HG03064 (cell line): ENCODE data around the gene NR6A1.

Source experiments
- ATAC-seq: cut with Tn5 transposase; IDR thresholded peaks from one replicate; pipeline ENCODE4 v1.9.1; 2021; ENCODE audit warnings: low read depth; ENCODE audit not compliant: unreplicated experiment

The NR6A1 gene

GRCh38 chr9:124551472-124552272, 219.4 kb downstream of the NR6A1 start:
- no peak for ATAC-seq

GRCh38 chr9:124550072-124550471, 221.0 kb downstream of the NR6A1 start:
- no peak for ATAC-seq

- no peak for ATAC-seq
Observed at GRCh38 chr9:124549016-124549415, 222.1 kb downstream of the NR6A1 start.

DNA sequence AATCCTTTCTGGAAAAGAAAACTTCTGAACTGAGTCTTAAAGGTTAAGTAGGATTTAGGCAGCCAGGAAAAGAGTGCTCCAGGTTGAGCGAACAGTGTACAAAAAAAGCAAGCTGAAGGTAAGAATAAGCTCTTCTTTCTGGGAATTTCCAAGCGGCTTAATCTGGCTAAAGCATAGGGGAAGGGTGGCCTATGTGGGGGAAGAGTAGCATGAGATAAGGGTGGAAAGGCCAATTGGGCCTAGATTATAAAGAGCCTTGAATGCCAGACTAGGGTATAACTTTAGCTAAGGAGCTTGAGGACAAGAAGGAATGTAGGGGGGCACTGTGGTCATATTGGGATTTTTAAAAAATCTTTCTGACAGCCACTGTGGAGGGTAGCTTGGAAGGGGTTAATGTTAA, 226.6 kb downstream of the NR6A1 start:
- no peak for ATAC-seq

GRCh38 chr9:124541824-124542223, 229.3 kb downstream of the NR6A1 start:
- no peak for ATAC-seq

- no peak for ATAC-seq
Observed at GRCh38 chr9:124537926-124538325, 233.2 kb downstream of the NR6A1 start.

- ATAC-seq: no peak
Observed at GRCh38 chr9:124535846-124536245, 235.3 kb downstream of the NR6A1 start.

- no peak for ATAC-seq
Observed at GRCh38 chr9:124532897-124533296, 238.2 kb downstream of the NR6A1 start.

GRCh38 chr9:124531115-124531514, 240.0 kb downstream of the NR6A1 start:
- no peak for ATAC-seq

DNA sequence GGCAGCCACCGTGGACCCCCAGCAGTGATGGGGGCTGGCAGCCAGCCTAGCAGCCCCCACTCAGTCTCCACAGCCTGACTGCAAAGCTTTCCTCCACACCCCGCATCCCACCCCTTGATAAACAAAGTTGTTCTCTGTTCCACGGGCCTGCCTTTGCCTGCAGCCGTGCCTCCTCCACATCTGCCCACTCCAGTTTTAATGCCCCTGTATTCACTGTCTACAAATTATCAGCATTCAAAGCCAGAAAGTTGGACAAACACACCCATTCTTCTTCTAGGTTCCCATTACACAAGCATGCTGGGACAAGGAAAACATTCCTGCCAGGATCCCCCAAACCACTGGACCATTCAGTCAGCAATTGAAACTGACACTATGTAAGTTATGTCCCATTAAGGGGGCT, 240.9 kb downstream of the NR6A1 start:
- ATAC-seq: no peak

- ATAC-seq: no peak
Observed at GRCh38 chr9:124527781-124528180, 243.3 kb downstream of the NR6A1 start.

- no peak for ATAC-seq
Observed at GRCh38 chr9:124526174-124526573, 244.9 kb downstream of the NR6A1 start.

- no peak for ATAC-seq
Observed at GRCh38 chr9:124522121-124523098, 248.7 kb downstream of the NR6A1 start.

GRCh38 chr9:124521142-124521541, 250.0 kb downstream of the NR6A1 start:
- ATAC-seq: no peak

GRCh38 chr9:124520206-124520596, 250.9 kb downstream of the NR6A1 start:
- no peak for ATAC-seq

DNA sequence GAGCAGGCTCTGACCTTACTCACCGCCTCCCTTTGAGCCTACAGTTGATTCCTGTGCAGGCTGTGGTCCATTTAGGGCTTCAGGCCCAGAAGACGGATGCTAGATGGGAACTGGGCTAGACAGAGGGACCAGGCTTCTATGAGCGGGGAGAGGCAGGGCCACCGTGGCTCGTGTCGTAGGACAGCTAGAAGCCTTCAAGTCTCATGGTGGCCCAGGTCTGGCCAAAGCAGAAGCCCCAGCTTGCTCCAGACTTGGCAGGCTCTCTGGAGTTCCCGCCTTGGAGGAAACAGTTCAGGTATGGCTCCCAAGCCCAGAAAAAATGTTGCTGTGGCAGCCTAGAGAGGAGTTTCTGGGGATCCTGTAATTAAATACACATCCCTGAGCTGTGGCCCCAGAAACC, 253.0 kb downstream of the NR6A1 start:
- no peak for ATAC-seq

GRCh38 chr9:124517600-124517999, 253.5 kb downstream of the NR6A1 start:
- no peak for ATAC-seq

DNA sequence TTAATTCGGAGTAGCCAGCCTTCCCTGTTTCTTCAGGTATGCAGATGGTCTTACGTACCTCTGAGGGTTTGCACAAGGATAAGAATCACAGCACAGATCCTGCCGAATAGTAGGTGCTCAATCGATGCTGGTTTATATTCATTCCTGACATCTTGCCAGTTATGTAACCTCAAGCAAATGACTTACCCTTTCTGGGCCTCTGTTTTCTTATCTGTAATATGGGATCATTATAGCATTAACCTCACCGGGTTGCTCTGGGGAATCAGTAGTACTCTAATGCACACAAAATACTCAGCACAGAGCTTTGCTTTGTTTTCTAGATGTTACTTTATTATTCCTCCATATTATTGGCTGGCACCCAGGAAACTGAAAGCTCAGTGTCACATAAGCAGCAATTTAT, 256.2 kb downstream of the NR6A1 start:
- ATAC-seq: no peak

GRCh38 chr9:124514125-124514524, 257.0 kb downstream of the NR6A1 start:
- no peak for ATAC-seq

GRCh38 chr9:124513376-124513994, 257.6 kb downstream of the NR6A1 start:
- no peak for ATAC-seq

DNA sequence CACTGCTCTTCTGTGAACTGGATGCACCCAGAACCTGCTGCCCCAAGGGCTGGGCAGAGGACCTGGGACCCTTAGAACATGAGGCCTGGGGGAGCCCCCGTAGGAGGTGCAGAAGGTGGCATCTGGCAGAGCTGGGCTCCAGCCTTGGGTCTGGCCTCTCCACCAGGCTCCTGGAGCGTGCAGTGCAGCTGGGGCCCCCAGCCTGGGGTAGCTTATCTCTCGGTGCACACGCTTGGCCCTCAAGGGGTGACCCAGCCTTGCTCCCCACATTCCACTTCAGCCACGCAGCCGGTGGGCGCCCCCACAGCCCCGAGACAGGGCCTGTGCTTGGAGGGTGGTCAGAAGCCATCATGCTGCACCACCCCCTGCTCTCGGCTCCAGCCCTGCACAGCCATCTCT, 258.3 kb downstream of the NR6A1 start:
- ATAC-seq: no peak
